Panc1 (cell line): ENCODE measurements around the gene LSS. TPM values are rescaled to one million over a fixed set of nuclear protein-coding genes. Genes with fewer than 3 reads are reported as not detected.

ENCODE experiments used
- ATAC-seq: fragments of 200-7000 bp; cut with Tn5 transposase; 2 replicates; pipeline ENCODE4 v1.9.1; 2020; ENCODE audit warnings: mild to moderate bottlenecking, moderate library complexity
- BruUV-seq: library from RNA; stranded (reverse); fragments of 400-500 nt; replicated peaks from 2 replicates; lab custom pipeline; 2021; lab: Mats Ljungman, UMichigan
- CTCF ChIA-PET: fragments of 300-600 bp; sonication (Branson Sonifier 250); formaldehyde crosslinking; loops from one replicate; lab custom pipeline; 2022; ENCODE audit warnings: antibody characterized with exemption; lab: Charles Lee
- POLR2A ChIA-PET: fragments of 300-600 bp; sonication (Branson Sonifier 250); formaldehyde crosslinking; loops from one replicate; lab custom pipeline; 2022; ENCODE audit warnings: antibody characterized with exemption; lab: Charles Lee
- DNase-seq: peaks from one replicate; pipeline ENCODE4 v3.0.0-alpha.2; 2010; ENCODE audit warnings: low read depth, low spot score
- H3K27ac ChIP-seq: 2 replicates; pipeline ENCODE4 v1.5.1; 2011; ENCODE audit warnings: mild to moderate bottlenecking, low read length, inconsistent platforms
- H3K27me3 ChIP-seq: fragments of 200-500 bp; sonication (Bioruptor generic); 2 replicates; pipeline ENCODE4 v1.6.0; 2014; ENCODE audit warnings: low read length, inconsistent platforms; ENCODE audit not compliant: control insufficient read depth, insufficient read depth
- H3K36me3 ChIP-seq: fragments of 200-500 bp; sonication (Bioruptor generic); 2 replicates; pipeline ENCODE4 v1.5.1; 2014; ENCODE audit warnings: inconsistent platforms, mild to moderate bottlenecking, low read length, moderate library complexity; ENCODE audit not compliant: control insufficient read depth, insufficient read depth
- H3K4me1 ChIP-seq: 2 replicates; pipeline ENCODE4 v1.5.1; 2011; ENCODE audit warnings: inconsistent platforms, mild to moderate bottlenecking, low read length, moderate library complexity; ENCODE audit not compliant: control insufficient read depth, insufficient read depth
- H3K4me3 ChIP-seq, 2 experiments: 2 replicates each; pipeline ENCODE4 v1.5.1; 2011 to 2012; ENCODE audit warnings: low read depth in 2 of 2, low read length in 2 of 2, mild to moderate bottlenecking in 2 of 2, inconsistent platforms in 1 of 2, moderate library complexity in 1 of 2
- H3K9me3 ChIP-seq: fragments of 200-500 bp; sonication (Bioruptor generic); 2 replicates; pipeline ENCODE4 v1.5.1; 2014; ENCODE audit warnings: low read depth, mild to moderate bottlenecking, inconsistent platforms, low read length, moderate library complexity; ENCODE audit not compliant: control insufficient read depth, insufficient read depth
- CTCF ChIP-seq: fragments of 450-650 bp; IDR thresholded peaks from 2 replicates; pipeline ENCODE4 v1.5.1; 2017; ENCODE audit warnings: mild to moderate bottlenecking
- POLR2AphosphoS5 ChIP-seq: IDR thresholded peaks from 2 replicates; pipeline ENCODE4 v1.6.1; 2012; ENCODE audit warnings: mild to moderate bottlenecking, low read depth, low read length, moderate library complexity
- SIN3A ChIP-seq: IDR thresholded peaks from 2 replicates; pipeline ENCODE4 v1.6.1; 2012; ENCODE audit warnings: low read depth, mild to moderate bottlenecking, low read length, moderate library complexity, borderline replicate concordance; ENCODE audit not compliant: insufficient read depth
- TCF7L2 ChIP-seq: IDR thresholded peaks from 2 replicates; pipeline ENCODE4 v1.6.1; 2011; ENCODE audit warnings: mild to moderate bottlenecking, low read depth, low read length, inconsistent platforms
- in situ Hi-C: cut with HindIII; loops from 2 replicates; pipeline ENCODE4 v1.10.0; 2016; ENCODE audit warnings: low sequenced_read_pairs, low pct_unique_long_range_greater_than_20kb
- intact Hi-C: fragments of 100-400 bp; cut with micrococcal nuclease; formaldehyde crosslinking; loops from one replicate; pipeline ENCODE4 v1.10.0; 2022; ENCODE audit not compliant: unreplicated experiment
- total RNA-seq: library from RNA; stranded (reverse); gene quantifications from one replicate; pipeline ENCODE4 v1.2.1, GENCODE V29; 2021; ENCODE audit not compliant: unreplicated experiment
- TF ChIP-seq, protein P1 (sequence below), 2 experiments: IDR thresholded peaks; 2 replicates each; pipeline ENCODE4 v1.6.1; 2011 to 2012; ENCODE audit warnings: low read depth in 2 of 2, control low read depth in 1 of 2, low read length in 1 of 2, mild to moderate bottlenecking in 1 of 2, moderate library complexity in 1 of 2; ENCODE audit not compliant: insufficient read depth in 1 of 2

Gene LSS
- total RNA-seq, 1 experiment from 2014 or later = 111 TPM

DNA sequence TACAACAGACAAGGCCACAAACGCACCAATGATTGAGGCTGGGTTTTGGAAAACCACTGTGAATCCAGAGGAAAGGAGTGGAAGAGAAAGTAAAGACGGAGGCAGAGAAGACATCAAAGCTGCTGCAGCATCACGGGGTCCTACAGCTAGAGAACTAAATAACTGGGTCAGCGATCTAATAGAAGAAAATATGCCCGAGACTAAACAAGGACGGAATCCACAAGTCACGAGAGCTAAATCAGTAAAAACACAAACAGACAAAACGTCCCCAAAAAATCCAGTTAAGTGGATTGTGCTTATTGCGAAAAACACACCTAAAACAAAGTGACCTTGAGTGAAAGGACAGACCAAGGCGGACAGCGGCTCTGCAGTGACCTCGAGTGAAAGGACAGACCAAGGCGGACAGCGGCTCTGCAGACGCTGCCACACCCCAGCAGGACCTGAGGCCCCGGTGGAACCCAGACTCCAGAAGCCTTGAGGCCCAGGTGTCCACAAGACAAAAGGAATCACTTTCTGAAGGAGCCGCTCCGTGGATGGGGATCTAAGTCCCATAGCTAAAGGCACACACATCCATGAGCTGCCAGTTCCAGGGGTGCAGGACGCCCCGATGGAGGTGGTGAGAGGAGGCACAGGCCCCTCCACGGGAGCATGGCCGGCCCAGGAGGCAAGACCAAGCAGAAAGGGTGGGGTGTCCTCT is 79.2 kb downstream of the LSS start:
- ChIA-PET CTCF (interaction anchor here (0.5 to 0.7 kb wide), 2 partner anchors 127 to 180 kb away, joined by 8 to 9 read pairs; no protein-coding TSS in a partner anchor), POLR2A (interaction anchor here (0.6 kb wide), 1 partner anchor 266 kb away, joined by 7 read pairs; no protein-coding TSS in a partner anchor)
- no peak for DNase-seq
- BruUV-seq = no TSS peak
- no peak for ATAC-seq
- TF ChIP-seq SIN3A (no peak), TCF7L2 (no peak), CTCF (no peak), POLR2AphosphoS5 (no peak)
- TF ChIP-seq, protein P1, sequence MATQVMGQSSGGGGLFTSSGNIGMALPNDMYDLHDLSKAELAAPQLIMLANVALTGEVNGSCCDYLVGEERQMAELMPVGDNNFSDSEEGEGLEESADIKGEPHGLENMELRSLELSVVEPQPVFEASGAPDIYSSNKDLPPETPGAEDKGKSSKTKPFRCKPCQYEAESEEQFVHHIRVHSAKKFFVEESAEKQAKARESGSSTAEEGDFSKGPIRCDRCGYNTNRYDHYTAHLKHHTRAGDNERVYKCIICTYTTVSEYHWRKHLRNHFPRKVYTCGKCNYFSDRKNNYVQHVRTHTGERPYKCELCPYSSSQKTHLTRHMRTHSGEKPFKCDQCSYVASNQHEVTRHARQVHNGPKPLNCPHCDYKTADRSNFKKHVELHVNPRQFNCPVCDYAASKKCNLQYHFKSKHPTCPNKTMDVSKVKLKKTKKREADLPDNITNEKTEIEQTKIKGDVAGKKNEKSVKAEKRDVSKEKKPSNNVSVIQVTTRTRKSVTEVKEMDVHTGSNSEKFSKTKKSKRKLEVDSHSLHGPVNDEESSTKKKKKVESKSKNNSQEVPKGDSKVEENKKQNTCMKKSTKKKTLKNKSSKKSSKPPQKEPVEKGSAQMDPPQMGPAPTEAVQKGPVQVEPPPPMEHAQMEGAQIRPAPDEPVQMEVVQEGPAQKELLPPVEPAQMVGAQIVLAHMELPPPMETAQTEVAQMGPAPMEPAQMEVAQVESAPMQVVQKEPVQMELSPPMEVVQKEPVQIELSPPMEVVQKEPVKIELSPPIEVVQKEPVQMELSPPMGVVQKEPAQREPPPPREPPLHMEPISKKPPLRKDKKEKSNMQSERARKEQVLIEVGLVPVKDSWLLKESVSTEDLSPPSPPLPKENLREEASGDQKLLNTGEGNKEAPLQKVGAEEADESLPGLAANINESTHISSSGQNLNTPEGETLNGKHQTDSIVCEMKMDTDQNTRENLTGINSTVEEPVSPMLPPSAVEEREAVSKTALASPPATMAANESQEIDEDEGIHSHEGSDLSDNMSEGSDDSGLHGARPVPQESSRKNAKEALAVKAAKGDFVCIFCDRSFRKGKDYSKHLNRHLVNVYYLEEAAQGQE (IDR thresholded peaks at IDR 0.05; ENCODE audit: insufficient read depth in 1 of 2, low read depth in 2 of 2, low read length in 1 of 2) = no peak
- no peak overlapping the region for H3K27ac ChIP-seq
- H3K4me1 ChIP-seq = no peaks in the 10 kb centered on the region
- H3K4me3 ChIP-seq = no peak overlapping the region
- H3K36me3 ChIP-seq = no peaks in the 10 kb centered on the region
- in situ Hi-C loops = no loop called here
- H3K9me3 ChIP-seq = no peaks in the 10 kb centered on the region
- H3K27me3 ChIP-seq = no peaks in the 10 kb centered on the region
- intact Hi-C loops = no loop called here

DNA sequence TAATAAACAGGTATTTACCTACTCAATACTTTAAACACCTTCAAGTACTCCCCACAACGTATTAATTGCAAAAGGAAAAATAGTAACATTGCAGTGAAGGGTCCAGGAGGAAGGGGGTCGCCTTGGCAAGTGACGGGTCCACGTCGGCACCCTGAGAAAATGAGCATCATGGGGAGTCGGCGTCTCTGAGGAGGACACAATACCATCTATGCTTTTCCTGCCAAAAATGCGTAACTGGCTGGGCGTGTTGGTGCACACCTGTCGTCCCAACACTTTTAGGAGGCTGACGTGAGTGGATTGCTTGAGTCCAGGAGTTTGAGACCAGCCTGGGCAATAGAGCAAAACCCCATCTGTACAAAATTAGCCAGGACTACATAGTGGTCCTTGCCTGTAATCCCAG is 80.5 kb downstream of the LSS start:
- no peaks in the 10 kb centered on the region for H3K36me3 ChIP-seq
- no peaks in the 10 kb centered on the region for H3K27me3 ChIP-seq
- no peaks in the 10 kb centered on the region for H3K4me1 ChIP-seq
- H3K4me3 ChIP-seq = no peak overlapping the region
- CTCF ChIA-PET = interaction anchor here (0.7 kb wide), 1 partner anchor 20 kb away, joined by 3 read pairs; no protein-coding TSS in a partner anchor
- ATAC-seq (no peak), DNase-seq (no peak)
- intact Hi-C loops (no loop called here), in situ Hi-C loops (no loop called here)
- TF ChIP-seq TCF7L2 (no peak), POLR2AphosphoS5 (no peak), CTCF (no peak), SIN3A (no peak)
- TF ChIP-seq, protein P1 (IDR thresholded peaks at IDR 0.05; ENCODE audit: insufficient read depth in 1 of 2, low read depth in 2 of 2, low read length in 1 of 2) = no peak
- H3K27ac ChIP-seq = no peak overlapping the region
- H3K9me3 ChIP-seq = no peaks in the 10 kb centered on the region
- POLR2A ChIA-PET = no interaction called here
- BruUV-seq = no TSS peak
